Chondrocyte (in vitro differentiated cells): ENCODE data around the gene NAA60. TPM values are rescaled to one million over a fixed set of nuclear protein-coding genes. Genes with fewer than 3 reads are reported as not detected.
"Not testable (repeated sequence)": the region's sequence is repeated elsewhere in the genome, so short reads cannot be mapped to it uniquely, and the experiment has no call there.

Experiments used
- DNase-seq: peaks from one replicate; pipeline ENCODE4 v3.0.0; 2021; ENCODE audit warnings: mixed read lengths, low spot score
- H3K27ac Mint-ChIP-seq: one replicate; pipeline ENCODE4 v1.8.0; 2021; ENCODE audit warnings: mild to moderate bottlenecking, moderate library complexity, mixed read lengths; ENCODE audit not compliant: unreplicated experiment
- H3K27me3 Mint-ChIP-seq: 2 replicates; pipeline ENCODE4 v1.8.0; 2021; ENCODE audit warnings: low read depth, mixed read lengths
- H3K36me3 Mint-ChIP-seq: 2 replicates; pipeline ENCODE4 v1.8.0; 2021; ENCODE audit warnings: low read depth, mixed read lengths
- H3K4me1 Mint-ChIP-seq: 2 replicates; pipeline ENCODE4 v1.8.0; 2021; ENCODE audit warnings: low read depth, mild to moderate bottlenecking, mixed read lengths
- H3K4me3 Mint-ChIP-seq: one replicate; pipeline ENCODE4 v1.8.0; 2021; ENCODE audit warnings: mild to moderate bottlenecking, moderate library complexity, mixed read lengths; ENCODE audit not compliant: unreplicated experiment
- H3K9me3 Mint-ChIP-seq: 2 replicates; pipeline ENCODE4 v1.8.0; 2021; ENCODE audit warnings: low read depth, mixed read lengths
- total RNA-seq: library from RNA; stranded (reverse); gene quantifications from 3 replicates; pipeline ENCODE4 v1.2.1, GENCODE V29; 2021
- TF ChIP-seq, protein P1 (sequence below): fragments of 200-600 bp; sonication (generic); IDR thresholded peaks from 2 replicates; pipeline ENCODE4 v1.5.0; 2021; ENCODE audit warnings: antibody characterized with exemption, mild to moderate bottlenecking, moderate library complexity

Gene NAA60
- total RNA-seq, 1 donor from 2014 or later, result 47.2 TPM

DNA sequence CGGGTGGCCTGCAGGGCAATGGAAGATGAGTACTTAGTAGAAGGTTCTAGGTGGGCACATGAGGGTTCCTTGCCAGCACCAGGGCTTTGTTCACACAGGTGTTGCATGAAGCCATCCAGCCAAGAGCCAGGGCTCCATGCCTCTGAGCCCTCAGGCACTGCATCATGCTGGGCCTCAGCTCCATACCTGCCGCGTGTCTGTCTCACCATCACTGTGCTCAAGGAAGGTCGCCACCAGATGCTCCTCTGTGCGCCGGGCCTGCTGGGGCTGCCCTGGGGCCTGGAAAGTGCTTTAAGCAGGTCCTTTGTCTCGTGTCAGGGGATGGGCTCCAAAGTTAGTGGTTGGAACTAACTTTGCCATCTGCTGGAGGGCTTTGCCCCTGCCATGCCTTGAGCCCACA lies 26.3 kb downstream of the NAA60 start:
- TF ChIP-seq, protein P1, sequence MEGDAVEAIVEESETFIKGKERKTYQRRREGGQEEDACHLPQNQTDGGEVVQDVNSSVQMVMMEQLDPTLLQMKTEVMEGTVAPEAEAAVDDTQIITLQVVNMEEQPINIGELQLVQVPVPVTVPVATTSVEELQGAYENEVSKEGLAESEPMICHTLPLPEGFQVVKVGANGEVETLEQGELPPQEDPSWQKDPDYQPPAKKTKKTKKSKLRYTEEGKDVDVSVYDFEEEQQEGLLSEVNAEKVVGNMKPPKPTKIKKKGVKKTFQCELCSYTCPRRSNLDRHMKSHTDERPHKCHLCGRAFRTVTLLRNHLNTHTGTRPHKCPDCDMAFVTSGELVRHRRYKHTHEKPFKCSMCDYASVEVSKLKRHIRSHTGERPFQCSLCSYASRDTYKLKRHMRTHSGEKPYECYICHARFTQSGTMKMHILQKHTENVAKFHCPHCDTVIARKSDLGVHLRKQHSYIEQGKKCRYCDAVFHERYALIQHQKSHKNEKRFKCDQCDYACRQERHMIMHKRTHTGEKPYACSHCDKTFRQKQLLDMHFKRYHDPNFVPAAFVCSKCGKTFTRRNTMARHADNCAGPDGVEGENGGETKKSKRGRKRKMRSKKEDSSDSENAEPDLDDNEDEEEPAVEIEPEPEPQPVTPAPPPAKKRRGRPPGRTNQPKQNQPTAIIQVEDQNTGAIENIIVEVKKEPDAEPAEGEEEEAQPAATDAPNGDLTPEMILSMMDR, result no peak
- Mint-ChIP-seq H3K4me1 (peaks cover 16% of the 10 kb centered on the region), H3K36me3 (peaks cover 5% of the 10 kb centered on the region), H3K27ac (no peak overlapping the region), H3K9me3 (no peaks in the 10 kb centered on the region), H3K27me3 (no peaks in the 10 kb centered on the region), H3K4me3 (no peak overlapping the region)
- DNase-seq, result no peak

DNA sequence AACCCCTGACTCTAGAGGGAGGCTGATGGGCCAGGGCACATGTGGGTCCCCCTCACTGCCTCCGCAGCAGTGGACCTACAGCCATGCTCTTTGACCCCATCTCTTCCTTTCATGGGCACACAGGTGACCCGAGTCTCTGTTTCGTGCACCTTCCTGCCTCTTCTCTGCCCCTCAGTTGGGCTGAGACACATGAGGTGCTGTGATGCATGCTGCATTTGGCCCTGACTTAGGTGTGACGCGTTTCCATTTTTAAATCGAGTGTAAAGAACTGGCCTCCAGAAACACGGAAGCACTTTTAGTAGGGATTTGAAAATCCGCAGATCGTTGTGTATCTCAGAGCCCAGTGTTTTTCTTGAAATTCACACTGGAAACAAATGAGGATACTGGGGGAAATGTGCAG lies 27.2 kb downstream of the NAA60 start:
- H3K4me1 Mint-ChIP-seq, result peaks cover 10% of the 10 kb centered on the region
- DNase-seq, result no peak
- no peak overlapping the region for H3K4me3 Mint-ChIP-seq
- TF ChIP-seq, protein P1, result no peak
- H3K27me3 Mint-ChIP-seq, result no peaks in the 10 kb centered on the region
- H3K36me3 Mint-ChIP-seq, result peaks cover 4% of the 10 kb centered on the region
- no peak overlapping the region for H3K27ac Mint-ChIP-seq
- no peaks in the 10 kb centered on the region for H3K9me3 Mint-ChIP-seq

DNA sequence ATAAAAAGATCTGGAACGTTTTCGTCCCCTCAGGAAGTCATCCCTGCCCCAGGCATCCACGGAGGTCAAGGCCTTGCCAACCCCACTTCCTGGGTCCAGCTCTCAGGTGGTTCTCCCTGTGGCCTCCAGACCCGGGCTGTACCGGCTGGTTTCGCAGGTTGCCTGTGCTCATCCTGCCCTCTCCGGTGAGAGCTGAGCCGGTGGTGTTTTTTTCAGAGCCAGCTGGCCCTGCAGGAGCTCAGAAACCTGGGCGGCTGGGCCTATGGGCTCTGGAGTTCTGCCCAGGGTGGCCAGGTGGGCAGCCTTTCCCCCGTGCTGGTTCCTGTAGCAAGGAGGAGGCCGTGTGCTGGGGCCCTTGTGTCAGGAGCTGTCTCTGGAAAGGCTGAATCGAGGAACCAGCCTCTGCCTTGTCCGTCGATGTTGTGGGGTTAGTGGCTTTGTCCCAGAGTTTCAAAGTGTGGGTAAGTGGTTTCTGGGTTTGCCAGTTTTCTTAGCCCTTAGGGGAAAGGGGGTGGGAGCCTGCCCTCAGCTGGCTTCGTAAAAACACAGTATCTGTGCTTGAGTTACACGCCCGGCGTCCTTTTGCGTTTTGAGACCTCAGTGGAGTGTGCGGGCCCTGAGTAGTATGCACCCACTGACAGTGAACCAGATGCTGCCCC lies 28.2 kb downstream of the NAA60 start:
- TF ChIP-seq, protein P1, result no peak
- H3K4me3 Mint-ChIP-seq, result no peak overlapping the region
- H3K36me3 Mint-ChIP-seq, result peaks cover under 1% of the 10 kb centered on the region
- no peaks in the 10 kb centered on the region for H3K27me3 Mint-ChIP-seq
- no peak for DNase-seq
- H3K27ac Mint-ChIP-seq, result no peak overlapping the region
- H3K9me3 Mint-ChIP-seq, result no peaks in the 10 kb centered on the region
- H3K4me1 Mint-ChIP-seq, result peaks cover 10% of the 10 kb centered on the region

DNA sequence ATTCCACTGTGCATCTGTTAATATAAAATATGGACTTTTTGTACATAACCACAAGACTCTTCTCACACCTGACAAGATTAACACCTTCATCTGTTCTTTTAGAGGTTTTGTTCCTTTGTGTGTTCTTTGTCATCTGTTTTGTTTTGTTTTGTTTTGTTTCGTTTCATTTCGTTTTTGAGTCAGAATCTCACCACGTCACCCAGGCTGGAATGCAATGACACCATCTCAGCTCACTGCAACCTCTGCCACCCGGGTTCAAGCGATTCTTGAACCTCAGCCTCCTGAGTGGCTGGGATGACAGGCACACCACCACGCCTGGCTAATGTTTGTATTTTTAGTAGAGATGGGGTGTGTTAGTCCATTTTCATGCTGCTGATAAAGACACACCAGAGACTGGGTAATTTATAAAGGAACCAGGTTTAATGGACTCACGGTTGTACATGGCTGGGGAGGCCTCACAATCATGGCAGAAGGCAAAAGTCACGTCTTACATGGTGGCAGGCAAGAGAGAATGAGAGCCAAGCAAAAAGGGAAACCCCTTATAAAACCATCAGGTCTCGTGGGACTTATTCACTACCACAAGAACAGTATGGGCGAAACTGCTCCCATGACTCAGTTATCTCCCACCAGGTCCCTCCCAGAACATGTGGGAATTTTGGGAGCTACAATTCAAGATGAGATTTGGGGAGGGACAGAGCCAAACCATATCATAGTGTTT lies 29.6 kb downstream of the NAA60 start:
- H3K4me3 Mint-ChIP-seq, result no peak overlapping the region
- TF ChIP-seq, protein P1, result no peak
- no peaks in the 10 kb centered on the region for H3K9me3 Mint-ChIP-seq
- no peak for DNase-seq
- no peaks in the 10 kb centered on the region for H3K27me3 Mint-ChIP-seq
- no peaks in the 10 kb centered on the region for H3K36me3 Mint-ChIP-seq
- peaks cover 9% of the 10 kb centered on the region for H3K4me1 Mint-ChIP-seq
- H3K27ac Mint-ChIP-seq, result peak overlapping the region; percentile 71

DNA sequence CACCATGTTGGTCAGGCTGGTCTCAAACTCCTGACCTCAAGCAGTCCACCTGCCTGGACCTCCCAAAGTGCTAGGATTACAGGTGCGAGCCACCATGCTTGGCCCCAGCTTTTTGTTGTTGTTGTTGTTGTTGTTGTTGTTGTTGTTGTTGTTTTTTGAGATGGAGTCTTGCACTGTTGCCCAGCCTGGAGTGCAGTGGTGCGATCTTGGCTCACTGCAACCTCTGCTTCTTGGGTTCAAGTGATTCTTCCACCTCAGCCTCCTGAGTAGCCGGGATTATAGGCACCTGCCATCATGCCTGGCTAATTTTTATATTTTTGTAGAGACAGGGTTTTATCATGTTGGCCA lies 30.1 kb downstream of the NAA60 start:
- not testable (repeated sequence) for H3K27ac Mint-ChIP-seq, H3K36me3 Mint-ChIP-seq, H3K4me1 Mint-ChIP-seq, DNase-seq, H3K4me3 Mint-ChIP-seq, H3K9me3 Mint-ChIP-seq, H3K27me3 Mint-ChIP-seq
